ENCODE measurements around the gene TAX1BP3. TPM values are rescaled to one million over a fixed set of nuclear protein-coding genes. Genes with fewer than 3 reads are reported as not detected.

Gene TAX1BP3
- total and polyA plus RNA-seq, 9 of the 15 experiments (the other 6 are each of a cell fraction or from before 2014, with no cell fraction given), result 0.99 to 14.5 (median 6.2) TPM

DNA sequence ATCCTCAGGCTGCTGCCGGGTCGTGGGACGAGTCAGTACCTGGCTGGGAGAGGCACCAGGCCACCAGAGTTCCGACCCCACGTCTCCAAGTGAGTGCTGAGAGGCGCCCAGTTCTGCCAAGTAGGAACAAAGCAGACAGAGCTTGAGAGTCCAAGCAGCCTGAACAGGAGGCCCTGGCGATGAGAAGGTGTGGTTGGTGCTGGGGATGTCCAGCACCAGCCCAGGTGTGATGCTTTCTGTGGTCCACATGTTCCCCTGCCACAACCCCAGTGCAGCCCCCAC lies 10.8 kb downstream of the TAX1BP3 start:
- no peak for ATAC-seq
- no peak for FAIRE-seq
- 61% methylated on average over 7 of the region's 7 CpGs for WGBS (ENCODE audit: insufficient coverage, low coverage, missing lambda C conversion rate)
- TF ChIP-seq, protein P1, sequence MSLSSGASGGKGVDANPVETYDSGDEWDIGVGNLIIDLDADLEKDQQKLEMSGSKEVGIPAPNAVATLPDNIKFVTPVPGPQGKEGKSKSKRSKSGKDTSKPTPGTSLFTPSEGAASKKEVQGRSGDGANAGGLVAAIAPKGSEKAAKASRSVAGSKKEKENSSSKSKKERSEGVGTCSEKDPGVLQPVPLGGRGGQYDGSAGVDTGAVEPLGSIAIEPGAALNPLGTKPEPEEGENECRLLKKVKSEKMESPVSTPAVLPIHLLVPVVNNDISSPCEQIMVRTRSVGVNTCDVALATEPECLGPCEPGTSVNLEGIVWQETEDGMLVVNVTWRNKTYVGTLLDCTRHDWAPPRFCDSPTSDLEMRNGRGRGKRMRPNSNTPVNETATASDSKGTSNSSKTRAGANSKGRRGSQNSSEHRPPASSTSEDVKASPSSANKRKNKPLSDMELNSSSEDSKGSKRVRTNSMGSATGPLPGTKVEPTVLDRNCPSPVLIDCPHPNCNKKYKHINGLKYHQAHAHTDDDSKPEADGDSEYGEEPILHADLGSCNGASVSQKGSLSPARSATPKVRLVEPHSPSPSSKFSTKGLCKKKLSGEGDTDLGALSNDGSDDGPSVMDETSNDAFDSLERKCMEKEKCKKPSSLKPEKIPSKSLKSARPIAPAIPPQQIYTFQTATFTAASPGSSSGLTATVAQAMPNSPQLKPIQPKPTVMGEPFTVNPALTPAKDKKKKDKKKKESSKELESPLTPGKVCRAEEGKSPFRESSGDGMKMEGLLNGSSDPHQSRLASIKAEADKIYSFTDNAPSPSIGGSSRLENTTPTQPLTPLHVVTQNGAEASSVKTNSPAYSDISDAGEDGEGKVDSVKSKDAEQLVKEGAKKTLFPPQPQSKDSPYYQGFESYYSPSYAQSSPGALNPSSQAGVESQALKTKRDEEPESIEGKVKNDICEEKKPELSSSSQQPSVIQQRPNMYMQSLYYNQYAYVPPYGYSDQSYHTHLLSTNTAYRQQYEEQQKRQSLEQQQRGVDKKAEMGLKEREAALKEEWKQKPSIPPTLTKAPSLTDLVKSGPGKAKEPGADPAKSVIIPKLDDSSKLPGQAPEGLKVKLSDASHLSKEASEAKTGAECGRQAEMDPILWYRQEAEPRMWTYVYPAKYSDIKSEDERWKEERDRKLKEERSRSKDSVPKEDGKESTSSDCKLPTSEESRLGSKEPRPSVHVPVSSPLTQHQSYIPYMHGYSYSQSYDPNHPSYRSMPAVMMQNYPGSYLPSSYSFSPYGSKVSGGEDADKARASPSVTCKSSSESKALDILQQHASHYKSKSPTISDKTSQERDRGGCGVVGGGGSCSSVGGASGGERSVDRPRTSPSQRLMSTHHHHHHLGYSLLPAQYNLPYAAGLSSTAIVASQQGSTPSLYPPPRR (CRISPR knock-in tag; IDR thresholded peaks at IDR 0.05; ENCODE audit: borderline replicate concordance), result no peak
- TF ChIP-seq SIN3B (IDR thresholded peaks at IDR 0.05; ENCODE audit: low read depth) (no peak), KDM2B (CRISPR knock-in tag; IDR thresholded peaks at IDR 0.05) (no peak), ARHGAP35 (IDR thresholded peaks at IDR 0.05; ENCODE audit: partially characterized antibody) (no peak), HDAC8 (tag; IDR thresholded peaks at IDR 0.05) (no peak), ZNF282 (CRISPR knock-in tag; IDR thresholded peaks at IDR 0.05) (no peak), JUN (IDR thresholded peaks at IDR 0.05; ENCODE audit: borderline replicate concordance, low read depth, low read length) (no peak), JUN (CRISPR knock-in tag; IDR thresholded peaks at IDR 0.05; ENCODE audit: borderline replicate concordance) (no peak), NBN (IDR thresholded peaks at IDR 0.05; ENCODE audit: low read depth) (no peak), HIVEP1 (CRISPR knock-in tag; IDR thresholded peaks at IDR 0.05) (no peak), CCAR2 (IDR thresholded peaks at IDR 0.05; ENCODE audit: low read depth, low read length) (no peak)
- TF ChIP-seq, protein P2, sequence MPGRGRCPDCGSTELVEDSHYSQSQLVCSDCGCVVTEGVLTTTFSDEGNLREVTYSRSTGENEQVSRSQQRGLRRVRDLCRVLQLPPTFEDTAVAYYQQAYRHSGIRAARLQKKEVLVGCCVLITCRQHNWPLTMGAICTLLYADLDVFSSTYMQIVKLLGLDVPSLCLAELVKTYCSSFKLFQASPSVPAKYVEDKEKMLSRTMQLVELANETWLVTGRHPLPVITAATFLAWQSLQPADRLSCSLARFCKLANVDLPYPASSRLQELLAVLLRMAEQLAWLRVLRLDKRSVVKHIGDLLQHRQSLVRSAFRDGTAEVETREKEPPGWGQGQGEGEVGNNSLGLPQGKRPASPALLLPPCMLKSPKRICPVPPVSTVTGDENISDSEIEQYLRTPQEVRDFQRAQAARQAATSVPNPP (IDR thresholded peaks at IDR 0.05; ENCODE audit: borderline replicate concordance, insufficient read depth, insufficient read length), result no peak
- TF ChIP-seq, protein P3, sequence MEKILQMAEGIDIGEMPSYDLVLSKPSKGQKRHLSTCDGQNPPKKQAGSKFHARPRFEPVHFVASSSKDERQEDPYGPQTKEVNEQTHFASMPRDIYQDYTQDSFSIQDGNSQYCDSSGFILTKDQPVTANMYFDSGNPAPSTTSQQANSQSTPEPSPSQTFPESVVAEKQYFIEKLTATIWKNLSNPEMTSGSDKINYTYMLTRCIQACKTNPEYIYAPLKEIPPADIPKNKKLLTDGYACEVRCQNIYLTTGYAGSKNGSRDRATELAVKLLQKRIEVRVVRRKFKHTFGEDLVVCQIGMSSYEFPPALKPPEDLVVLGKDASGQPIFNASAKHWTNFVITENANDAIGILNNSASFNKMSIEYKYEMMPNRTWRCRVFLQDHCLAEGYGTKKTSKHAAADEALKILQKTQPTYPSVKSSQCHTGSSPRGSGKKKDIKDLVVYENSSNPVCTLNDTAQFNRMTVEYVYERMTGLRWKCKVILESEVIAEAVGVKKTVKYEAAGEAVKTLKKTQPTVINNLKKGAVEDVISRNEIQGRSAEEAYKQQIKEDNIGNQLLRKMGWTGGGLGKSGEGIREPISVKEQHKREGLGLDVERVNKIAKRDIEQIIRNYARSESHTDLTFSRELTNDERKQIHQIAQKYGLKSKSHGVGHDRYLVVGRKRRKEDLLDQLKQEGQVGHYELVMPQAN (IDR thresholded peaks at IDR 0.05; ENCODE audit: borderline replicate concordance), result no peak
- TF ChIP-seq, protein P4, sequence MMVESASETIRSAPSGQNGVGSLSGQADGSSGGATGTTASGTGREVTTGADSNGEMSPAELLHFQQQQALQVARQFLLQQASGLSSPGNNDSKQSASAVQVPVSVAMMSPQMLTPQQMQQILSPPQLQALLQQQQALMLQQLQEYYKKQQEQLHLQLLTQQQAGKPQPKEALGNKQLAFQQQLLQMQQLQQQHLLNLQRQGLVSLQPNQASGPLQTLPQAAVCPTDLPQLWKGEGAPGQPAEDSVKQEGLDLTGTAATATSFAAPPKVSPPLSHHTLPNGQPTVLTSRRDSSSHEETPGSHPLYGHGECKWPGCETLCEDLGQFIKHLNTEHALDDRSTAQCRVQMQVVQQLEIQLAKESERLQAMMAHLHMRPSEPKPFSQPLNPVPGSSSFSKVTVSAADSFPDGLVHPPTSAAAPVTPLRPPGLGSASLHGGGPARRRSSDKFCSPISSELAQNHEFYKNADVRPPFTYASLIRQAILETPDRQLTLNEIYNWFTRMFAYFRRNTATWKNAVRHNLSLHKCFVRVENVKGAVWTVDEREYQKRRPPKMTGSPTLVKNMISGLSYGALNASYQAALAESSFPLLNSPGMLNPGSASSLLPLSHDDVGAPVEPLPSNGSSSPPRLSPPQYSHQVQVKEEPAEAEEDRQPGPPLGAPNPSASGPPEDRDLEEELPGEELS (CRISPR knock-in tag; IDR thresholded peaks at IDR 0.05; ENCODE audit: borderline replicate concordance), result no peak

More for the DNA sequence above, 10.8 kb downstream of the TAX1BP3 start:
- H3K9me3 ChIP-seq (replicated peaks; ENCODE audit: control insufficient read depth, insufficient read depth, low read depth, low read length), result no peaks in the 10 kb centered on the region
- H3K9me1 ChIP-seq (ENCODE audit: control insufficient read depth, insufficient read depth, low read length), result no peaks in the 10 kb centered on the region
- intact Hi-C loops (cut with micrococcal nuclease), result no loop called here
- H3K79me2 ChIP-seq (ENCODE audit: control insufficient read depth, insufficient read depth, low read length), result no peaks in the 10 kb centered on the region
- no peaks in the 10 kb centered on the region for H3K36me3 ChIP-seq (ENCODE audit: control insufficient read depth, insufficient read depth, low read length)
- BruUV-seq (replicated peaks), result no TSS peak
- H4K20me1 ChIP-seq (replicated peaks; ENCODE audit: control insufficient read depth, insufficient read depth, low read length), result no peaks in the 10 kb centered on the region
- in situ Hi-C loops (cut with MboI), result no loop called here
- H3K4me2 ChIP-seq (ENCODE audit: insufficient read depth, low read length), result no peak overlapping the region
- H3K4me3 ChIP-seq, result no peak overlapping the region
- H3K27me3 ChIP-seq (ENCODE audit: control insufficient read depth in 2 of 2, insufficient read depth in 2 of 2, low read length in 2 of 2), result no peaks in the 10 kb centered on the region
- H3K4me1 ChIP-seq (replicated peaks in 1 of 2; ENCODE audit: control insufficient read depth in 2 of 2, insufficient read depth in 2 of 2, low read length in 2 of 2), result peaks cover 0 to 31% of the 10 kb centered on the region in 2 experiments; a peak in 2 of 5 replicates
- DNase-seq (ENCODE audit: extremely low read depth in 1 of 4, low spot score in 3 of 4), result no peak
- POLR2A ChIA-PET, result no interaction called here
- peak overlapping the region in 1 of 2 experiments; percentile 45; a peak in 1 of 4 replicates for H3K9ac ChIP-seq (ENCODE audit: insufficient read depth in 1 of 2, low read depth in 2 of 2, low read length in 2 of 2)
- no peak overlapping the region for H3K27ac ChIP-seq (ENCODE audit: extremely low read depth, low read depth, low read length)
- CTCF ChIA-PET (ENCODE audit: low intra/inter-chr PET ratio), result no interaction called here
- no peak overlapping the region for H2AFZ ChIP-seq (ENCODE audit: low read depth, low read length)

All from K562 (cell line).